NCI-H526 treated with DMSO at 0.1 percent for 48 hours (cell line): ENCODE data around the gene RBM11.

Source experiments
- DNase-seq: peaks from one replicate; lab custom pipeline; 2025; lab: John Stamatoyannopoulos, UW

RBM11 gene

DNA sequence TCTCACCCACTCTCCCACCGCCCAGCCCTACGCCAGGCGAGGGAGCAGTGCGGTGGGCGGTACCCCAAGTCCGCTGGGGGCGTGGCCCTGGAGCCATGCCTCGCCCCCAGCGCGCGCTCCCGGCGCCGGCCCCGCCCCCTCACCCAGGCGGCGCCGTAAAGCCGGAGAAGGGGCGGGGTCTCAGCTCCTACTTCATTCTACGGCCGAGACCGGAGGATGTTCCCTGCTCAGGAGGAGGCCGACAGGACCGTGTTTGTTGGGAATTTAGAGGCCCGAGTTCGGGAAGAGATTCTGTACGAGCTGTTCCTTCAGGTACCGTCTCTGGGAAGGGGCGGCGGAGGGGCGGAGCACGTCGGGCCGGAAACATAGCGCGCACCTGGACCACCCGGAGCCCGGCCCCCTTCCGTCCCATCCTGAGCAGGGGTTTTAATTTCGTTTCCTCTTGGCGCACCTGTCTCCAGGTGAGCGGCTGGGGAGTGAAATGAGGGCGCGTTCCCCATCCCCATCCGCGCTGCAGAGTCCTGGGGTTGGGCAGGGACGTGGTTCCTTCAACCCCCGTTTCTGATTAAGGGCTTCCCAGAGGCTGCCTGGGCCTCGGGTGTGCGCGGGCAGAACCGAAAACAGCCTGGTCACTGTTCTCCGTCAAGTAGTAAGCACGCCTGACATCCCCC lies at the start of gene RBM11:
Gene RBM11 (plus strand): TSS at position 187 of the 671 bp plus-strand sequence. CDS start 30 bp downstream, at position 217.
- peak; percentile 49 for DNase-seq

DNA sequence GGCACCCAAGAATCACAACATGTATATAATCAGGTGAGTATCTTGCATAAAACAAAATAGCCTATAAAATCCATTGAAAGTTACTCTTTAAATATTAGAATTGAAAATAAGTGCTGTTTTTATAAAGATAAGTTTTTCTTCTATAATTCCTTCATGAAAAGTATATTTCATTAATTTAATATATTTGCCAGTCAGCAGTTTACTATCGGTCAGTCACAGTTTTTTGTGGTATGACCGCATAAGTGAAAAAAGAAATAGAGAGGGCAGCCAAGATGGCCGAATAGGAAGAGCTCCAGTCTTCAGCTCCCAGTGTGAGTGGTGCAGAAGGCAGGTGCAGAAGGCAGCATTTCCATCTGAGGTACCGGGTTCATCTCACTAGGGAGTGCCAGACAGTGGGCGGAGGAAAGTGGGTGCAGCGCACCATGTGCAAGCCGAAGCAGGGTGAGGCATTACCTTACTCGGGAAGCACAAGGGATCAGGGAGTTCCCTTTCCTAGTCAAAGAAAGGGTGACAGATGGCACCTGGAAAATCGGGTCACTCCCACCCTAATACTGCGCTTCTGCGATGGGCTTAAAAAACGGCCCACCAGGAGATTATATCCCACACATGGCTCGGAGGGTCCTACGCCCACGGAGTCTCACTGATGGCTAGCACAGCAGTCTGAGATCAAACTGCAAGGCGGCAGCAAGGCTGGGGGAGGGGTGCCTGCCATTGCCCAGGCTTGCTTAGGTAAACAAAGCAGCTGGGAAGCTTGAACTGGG lies 49.3 kb upstream of the RBM11 start:
- DNase-seq, result peak; percentile 64

- DNase-seq, result no peak
These were observed 9.7 kb upstream of the RBM11 start for GRCh38 chr21:14206222-14206621.

GRCh38 chr21:14210738-14211137 lies 5.2 kb upstream of the RBM11 start, which contains the start of gene LIPI:
TSS of gene LIPI (minus strand) at chr21:14210955. CDS start at chr21:14210845, 110 bp downstream.
- DNase-seq, result no peak

- no peak for DNase-seq
These were observed 2.8 kb upstream of the RBM11 start for GRCh38 chr21:14213164-14213563.

DNA sequence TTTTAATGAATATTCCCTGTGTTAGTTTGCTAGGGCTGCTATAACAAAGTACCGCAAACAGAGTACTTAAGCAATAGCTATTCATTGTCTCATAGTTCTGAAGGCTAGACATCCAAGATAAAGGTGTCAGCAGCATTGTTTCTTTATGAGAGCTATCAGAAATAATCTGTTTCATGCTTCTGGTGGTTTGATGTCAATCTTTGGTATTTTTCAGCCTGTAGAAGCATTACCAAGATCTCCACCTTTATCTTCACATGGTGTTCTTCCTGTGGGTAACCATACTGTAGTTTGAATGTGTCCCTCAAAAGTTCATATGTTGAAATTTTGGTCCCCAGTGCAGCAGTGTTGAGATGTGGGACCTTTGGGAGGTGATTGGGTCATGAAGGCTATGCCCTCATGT lies 7.4 kb downstream of the RBM11 start:
- DNase-seq, result no peak

DNA sequence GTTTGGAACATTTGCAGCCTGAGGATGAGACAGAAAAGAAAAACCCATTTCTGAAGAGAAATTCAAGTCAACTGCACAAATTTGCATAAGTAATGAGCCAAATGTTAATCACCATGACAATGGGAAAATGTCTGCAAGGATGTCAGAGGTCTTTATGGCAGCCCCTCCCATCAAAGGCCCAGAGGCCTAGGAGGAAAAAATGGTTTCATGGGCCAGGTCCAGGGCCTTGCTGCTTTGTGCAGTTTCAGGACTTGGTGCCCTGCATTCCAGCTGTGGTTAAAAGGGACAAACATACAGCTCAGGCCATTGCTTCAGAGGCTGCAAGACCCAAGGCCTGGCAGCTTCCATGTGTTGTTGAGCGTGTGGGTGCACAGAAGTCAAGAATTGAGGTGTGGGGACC lies 13.4 kb downstream of the RBM11 start:
- DNase-seq, result no peak

- DNase-seq, result no peak
These were observed 19.1 kb downstream of the RBM11 start for GRCh38 chr21:14235101-14235500.

- no peak for DNase-seq
These were observed 20.2 kb downstream of the RBM11 start for GRCh38 chr21:14236180-14236579.

DNA sequence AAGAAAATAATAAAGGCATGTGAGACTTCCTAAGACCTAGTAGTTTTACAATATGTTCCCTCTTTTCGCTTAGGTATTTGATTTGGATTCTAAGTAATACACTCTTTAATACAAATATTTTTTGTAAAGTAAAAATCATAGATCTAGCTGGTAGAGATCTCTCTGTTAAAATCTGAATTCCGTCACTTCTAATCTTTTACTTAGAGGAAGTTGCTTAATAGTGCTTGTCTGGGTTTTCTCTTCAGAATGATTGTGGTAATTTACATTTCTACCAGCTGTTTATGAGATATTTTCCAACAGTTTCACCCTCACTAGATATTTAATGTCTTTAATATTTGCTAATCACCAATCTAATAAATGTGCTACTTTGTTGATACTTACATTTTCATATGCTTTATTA lies 23.3 kb downstream of the RBM11 start:
- DNase-seq, result no peak

DNA sequence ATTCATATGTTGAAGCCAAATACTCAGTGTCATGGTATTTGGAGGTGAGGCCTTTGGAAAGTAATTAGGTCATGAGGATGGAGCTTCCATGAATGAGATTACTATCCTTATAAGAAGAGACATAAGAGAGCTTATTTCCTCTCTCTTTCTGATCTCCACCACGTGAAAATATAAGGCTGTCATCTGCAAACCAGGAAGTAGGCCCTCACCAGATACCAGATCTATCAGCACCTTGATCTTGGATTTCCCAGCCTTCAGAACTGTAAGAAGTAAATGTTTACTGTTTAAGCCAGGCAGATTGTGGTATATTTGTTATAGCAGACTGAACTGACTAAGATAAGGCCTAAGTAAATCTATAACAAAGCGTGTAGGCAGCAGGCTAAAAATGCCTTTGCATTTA lies 25.3 kb downstream of the RBM11 start:
- DNase-seq, result no peak

DNA sequence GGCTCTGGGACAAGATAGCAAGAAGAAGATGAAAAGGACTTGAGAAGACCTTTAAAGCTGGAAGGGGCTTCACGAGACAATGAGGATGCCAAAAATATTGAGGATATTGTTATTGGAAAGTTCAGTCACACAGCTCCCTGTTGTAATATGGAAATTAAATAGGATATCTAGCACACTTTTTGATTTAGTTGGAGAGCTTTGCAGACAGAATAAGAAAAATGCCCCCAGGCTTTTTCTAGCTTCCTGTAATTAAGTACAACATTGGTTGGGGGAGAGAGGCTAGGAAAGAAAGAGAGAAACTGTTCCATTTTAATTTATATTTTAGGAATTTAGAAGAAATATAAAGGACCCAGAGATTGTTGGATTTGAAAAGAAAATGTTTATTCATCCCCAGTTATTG lies 27.5 kb downstream of the RBM11 start:
- DNase-seq, result no peak

DNA sequence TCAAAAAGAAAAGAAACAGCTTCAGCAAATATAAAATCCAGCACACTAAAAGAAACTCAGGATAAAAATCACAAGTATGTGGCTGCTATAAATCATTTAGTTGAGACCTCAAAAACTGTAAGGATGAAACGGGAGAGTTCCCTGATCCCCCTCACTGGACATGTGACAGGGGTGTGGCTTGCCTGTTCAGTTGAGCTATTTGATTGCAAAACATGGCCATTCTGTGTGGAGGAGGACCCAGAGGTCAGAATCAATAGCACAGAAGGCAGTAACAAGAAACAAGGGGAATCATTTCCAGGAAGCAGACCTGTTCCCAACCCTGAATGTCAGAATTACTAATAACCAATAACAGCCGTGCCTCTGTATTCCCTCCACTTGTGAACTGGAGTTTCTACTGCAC lies 27.9 kb downstream of the RBM11 start:
- no peak for DNase-seq

DNA sequence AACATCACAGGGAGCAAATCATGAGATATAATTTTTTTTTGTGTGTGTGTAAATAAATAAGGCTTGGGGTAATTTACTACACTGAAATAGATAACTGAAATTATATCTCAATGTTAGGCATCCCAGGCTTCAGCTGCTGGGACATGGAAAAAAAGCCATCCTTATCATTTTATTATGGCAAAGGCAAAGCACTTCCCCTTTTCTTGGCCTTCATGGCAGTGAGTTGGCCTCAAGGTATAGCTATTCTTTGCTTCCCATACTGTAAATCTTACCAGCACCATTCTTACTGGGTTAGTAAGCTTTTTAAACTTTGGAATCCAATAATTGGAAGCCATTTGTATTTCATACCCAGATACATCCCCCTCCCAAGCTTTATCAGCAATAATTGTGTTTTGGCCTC lies 29.0 kb downstream of the RBM11 start:
- no peak for DNase-seq

DNA sequence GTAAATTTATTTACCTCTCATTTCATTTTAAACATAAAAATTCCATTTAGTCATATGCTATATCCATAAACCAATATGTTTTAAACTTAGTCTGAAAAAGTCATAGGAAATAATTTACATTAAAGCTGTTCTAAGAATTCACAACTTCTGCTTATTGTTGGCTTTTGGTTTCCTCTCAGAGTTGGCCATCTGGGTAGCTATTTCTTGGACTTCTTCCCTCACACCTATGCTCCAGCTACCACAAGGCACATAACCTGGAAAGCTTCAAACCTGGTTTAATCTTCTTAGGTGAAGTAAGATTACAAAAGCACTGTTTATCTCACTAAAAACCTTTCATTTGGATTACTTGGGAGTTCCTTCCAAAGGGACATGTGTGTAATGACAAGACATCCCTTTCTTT lies 29.8 kb downstream of the RBM11 start:
- no peak for DNase-seq

DNA sequence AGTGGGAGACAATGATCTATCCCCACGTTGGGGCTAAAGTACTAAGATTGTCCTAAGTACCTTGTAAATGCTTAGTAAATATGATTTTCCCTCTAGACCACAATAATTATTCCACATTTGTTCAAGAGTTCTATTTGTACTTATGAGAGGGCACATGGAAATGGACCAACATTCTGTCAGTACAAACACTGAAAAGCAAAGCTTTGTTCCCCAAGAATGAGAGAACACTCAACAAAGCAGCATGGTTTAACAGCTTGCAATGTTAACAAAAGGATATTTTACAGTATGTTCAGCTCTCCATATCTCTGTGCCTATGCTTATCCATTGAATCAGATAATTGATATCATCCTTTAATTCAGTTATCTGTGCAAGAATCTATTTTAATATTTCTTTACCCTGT lies 35.4 kb downstream of the RBM11 start:
- DNase-seq, result no peak

DNA sequence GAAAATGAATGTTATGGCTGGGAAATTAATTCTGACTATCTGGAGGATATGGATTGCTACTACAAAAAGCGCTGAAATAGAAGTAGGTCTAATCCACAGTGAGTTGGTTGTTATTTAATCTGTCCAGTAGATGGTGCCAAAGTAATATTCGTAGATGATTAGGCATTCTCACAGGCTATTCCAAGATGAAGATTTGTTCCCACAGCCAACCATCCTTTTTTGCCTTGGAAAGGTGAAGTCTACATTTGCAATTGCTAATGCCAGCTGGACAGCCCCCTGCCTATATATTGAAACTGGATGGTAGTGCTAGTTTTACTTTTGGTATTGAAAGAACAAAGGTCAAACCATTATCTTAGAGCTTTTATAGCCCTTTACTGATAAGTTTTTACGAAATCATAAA lies 43.8 kb downstream of the RBM11 start:
- DNase-seq, result peak; percentile 44

DNA sequence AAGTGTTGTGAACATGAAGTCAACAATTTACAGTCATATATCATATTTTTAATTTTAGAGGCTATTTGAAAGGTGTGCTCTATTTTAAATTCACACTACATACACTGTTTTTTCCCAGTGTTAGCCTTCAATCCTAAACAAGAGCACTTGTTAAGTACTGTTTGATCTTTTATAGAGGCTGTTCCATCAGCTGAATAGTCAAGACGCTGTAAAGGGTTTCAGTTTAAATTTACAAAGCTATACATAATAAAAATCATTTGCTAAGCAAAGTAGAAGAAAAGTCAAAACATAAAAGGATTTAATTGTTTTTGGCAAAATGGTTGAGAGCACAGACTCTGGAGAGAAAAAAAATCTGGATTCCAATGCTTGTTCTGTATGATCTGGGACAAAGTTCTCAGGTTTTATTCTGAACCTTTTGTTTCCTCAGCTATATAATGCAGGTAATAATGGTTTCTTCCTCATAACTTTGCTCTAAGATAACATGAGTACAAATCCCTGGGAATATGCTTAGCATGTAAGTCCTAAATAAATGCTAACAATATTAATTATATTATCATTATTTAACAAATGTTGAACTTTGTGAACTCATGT lies 44.3 kb downstream of the RBM11 start:
- no peak for DNase-seq

DNA sequence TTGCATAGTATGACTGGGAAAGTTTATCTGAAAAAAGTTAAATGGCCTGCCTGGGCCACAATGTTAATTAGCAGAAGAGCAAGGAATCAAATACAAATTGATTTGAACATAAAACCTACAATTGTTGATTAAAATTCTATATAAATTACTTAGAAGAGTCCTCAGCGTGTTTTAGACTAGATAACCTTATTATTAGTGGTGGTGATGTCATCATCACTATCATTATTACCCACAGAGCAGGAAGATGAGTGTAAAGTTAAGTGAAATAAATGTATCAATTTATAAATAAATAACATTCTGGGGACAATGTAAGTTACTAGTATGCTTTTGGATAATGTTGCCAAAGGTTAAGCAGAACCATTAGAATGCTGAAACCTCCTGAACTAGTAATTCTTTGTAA lies 46.1 kb downstream of the RBM11 start:
- no peak for DNase-seq

DNA sequence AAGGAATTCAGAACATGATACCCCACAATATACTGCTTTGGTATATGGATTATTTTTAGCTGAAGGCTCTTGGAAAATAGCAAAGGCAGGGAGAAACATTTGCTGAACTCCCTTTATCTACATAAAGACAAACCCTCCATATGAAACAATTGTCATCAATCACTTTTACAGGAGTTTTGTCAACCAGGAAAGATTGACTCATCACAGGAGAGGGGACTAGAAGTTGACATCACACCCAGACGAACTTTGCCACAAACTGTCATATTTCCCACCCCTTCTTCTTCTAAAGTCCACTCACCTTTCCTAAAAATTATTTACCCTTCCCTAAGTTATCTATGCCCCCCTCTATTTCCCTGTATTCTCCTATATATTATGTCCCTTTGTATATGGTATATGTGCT lies 47.9 kb downstream of the RBM11 start:
- DNase-seq, result no peak

- DNase-seq, result no peak
These were observed 49.1 kb downstream of the RBM11 start for GRCh38 chr21:14265023-14265422.

DNA sequence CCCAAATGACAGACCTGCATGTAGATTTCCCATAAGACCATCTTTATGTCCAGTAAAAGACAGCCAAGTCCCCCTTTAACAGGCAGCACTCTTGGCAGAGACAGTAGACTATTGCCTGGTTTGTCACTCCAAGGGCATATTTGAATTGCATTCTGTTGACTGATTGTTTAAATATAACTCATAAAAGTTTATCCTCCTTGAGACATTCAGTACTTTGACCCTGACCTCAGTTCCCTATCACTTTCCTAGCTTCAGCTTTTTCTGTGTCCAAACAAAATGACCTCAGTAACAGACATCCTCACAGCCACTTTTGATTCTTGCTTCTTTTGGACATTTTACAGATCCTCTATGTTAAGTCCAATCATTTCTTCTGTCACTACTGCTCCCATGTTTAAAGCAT lies 51.1 kb downstream of the RBM11 start:
- DNase-seq, result no peak

DNA sequence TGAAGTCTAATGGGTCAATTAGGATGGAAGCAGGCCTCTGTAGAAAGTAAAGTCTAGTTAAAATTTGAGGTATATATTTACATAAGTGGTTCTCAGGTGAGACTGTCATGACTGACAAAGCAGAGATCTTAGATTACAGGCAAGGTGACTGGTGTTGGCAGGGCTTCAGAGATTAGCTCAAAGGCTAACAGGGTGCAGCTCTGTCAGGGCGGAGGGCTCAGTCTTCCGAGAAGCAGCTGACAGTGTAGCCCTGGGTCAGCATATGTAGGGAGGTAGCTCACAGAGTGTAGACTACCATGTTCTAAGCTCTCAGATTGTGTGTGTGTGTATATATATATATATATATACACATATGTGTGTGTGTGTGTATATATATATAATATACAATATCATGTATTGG lies 54.7 kb downstream of the RBM11 start:
- DNase-seq, result no peak
